ENCODE results near the gene LMF1.

Gene LMF1

GRCh38 chr16:876523-877241 lies 94.1 kb downstream of the LMF1 start:
- TF ChIP-seq CTCF (IDR thresholded peaks at IDR 0.05; ENCODE audit: extremely low read depth, missing control alignments) = no peak
- DNase-seq (ENCODE audit: low spot score) = no peak

GRCh38 chr16:876041-876335 lies 94.8 kb downstream of the LMF1 start:
- DNase-seq (ENCODE audit: low spot score) = no peak
- no peak for TF ChIP-seq CTCF (IDR thresholded peaks at IDR 0.05; ENCODE audit: extremely low read depth, missing control alignments)

DNA sequence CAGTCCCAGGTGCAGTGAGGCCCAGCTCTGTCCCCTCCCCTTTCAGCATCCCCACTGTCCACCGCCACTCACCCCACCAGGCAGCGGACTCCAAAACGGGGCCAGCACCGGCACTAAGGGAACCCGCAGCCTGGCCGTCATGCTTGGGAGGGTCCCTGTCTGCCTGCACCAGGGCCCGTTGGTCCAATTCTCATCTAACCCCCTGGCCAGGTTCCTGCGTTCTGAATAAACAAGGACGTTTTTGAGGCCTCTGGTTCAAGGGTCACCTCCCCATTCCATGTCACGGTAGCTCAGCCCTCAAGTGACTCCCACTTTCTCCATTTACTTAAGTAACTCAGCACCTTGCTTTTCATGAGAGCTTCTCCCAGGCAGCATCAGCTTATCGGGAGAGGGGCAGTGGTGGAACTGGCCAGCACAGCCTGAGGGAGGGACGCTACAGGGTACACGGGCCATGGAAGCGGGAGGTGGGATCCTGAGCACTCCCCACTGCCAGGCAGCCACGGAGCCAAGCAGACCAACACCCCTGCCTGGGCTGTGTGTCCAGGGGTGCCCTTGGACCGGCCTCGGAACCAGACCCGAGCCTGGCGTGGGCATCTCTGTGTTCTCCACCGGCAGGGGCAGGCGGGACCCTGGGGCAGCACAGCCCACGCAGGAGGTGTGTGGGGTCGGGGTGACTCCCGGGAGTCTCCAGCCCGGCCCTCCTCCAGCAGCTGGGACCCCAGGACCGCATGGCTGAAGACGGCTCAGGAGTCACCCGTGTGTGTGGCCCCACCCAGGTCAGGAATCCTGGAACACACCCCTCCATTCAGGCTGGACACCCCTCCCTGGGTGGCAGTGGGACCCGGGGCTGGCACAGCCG lies 95.4 kb downstream of the LMF1 start:
- TF ChIP-seq CTCF (IDR thresholded peaks at IDR 0.05; ENCODE audit: extremely low read depth, missing control alignments) = no peak
- no peak for DNase-seq (ENCODE audit: low spot score)

DNA sequence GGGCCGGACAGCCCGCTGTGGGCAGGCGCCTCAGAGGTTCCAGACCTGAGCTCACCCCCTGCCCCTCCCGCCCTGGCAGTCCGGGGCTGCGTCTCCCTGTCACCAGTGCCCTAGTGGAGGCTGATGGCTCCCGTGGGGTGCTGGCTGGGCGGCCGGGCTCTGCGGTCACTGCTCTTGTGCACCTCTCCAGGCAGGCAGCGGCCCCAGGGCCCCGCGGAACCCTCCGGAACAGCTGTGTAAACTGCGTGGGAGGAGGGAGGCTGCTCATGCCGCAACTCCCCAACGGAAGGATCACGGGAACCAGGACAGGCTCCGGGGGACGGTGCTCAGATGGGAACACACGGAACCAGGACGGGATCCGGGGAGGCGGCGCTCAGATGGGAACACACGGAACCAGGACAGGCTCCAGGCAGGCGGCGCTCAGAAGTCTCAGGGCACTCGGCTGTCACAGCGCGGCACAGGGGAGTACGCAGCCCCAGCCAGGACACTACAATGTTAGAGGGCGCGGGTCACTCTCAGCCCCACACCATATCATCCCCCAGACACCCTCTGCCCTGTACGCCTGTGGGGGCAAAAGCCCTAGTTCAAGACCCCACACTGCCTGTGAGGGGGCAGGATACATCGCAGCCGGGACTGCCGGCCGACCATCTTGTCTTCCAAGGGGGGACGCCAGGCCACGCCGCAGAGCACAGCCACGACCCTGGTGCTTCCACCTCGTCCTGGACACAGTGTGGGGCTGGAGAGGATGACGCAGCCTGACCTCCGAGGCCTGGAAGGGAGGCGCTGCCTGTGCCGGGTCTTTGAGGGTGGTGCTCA lies 96.2 kb downstream of the LMF1 start:
- TF ChIP-seq CTCF (IDR thresholded peaks at IDR 0.05; ENCODE audit: extremely low read depth, missing control alignments) = no peak
- no peak for DNase-seq (ENCODE audit: low spot score)

- TF ChIP-seq CTCF (IDR thresholded peaks at IDR 0.05; ENCODE audit: extremely low read depth, missing control alignments) = no peak
- DNase-seq (ENCODE audit: low spot score) = no peak
Observed at GRCh38 chr16:873889-874288, 96.9 kb downstream of the LMF1 start.

- DNase-seq (ENCODE audit: low spot score) = no peak
- TF ChIP-seq CTCF (IDR thresholded peaks at IDR 0.05; ENCODE audit: extremely low read depth, missing control alignments) = no peak
Observed at GRCh38 chr16:873243-873661, 97.5 kb downstream of the LMF1 start.
